GM12873 (cell line): Measurements from ENCODE around the gene KRT24.

Experiments
- CTCF ChIP-seq: IDR thresholded peaks from 2 replicates; pipeline ENCODE4 v1.5.1; 2012; ENCODE audit warnings: low read depth, mild to moderate bottlenecking, moderate library complexity, low read length, control low read depth; ENCODE audit not compliant: insufficient read depth; ENCODE audit errors: missing control alignments

Gene KRT24

GRCh38 chr17:40659911-40660310 lies 43.6 kb downstream of the KRT24 start:
- no peak for TF ChIP-seq CTCF

DNA sequence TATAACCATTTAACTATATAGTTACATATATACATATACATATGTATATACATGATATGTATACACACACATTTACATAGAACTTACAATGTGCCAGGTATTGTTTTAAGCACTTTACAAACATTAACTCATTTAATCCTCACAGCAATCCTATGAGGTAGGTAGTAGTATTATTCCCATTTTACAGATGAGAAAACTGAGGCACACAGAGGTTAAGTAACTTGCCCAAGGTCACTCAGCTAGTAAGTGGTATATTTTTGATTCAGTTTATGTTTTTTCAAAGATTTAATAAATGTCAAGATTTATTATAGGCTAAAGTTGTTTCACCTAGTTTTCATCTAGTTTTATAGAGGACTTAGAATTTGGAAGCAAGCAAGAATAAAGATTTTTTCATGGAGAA lies 45.2 kb downstream of the KRT24 start:
- no peak for TF ChIP-seq CTCF

GRCh38 chr17:40651939-40652338 lies 51.6 kb downstream of the KRT24 start:
- no peak for TF ChIP-seq CTCF

DNA sequence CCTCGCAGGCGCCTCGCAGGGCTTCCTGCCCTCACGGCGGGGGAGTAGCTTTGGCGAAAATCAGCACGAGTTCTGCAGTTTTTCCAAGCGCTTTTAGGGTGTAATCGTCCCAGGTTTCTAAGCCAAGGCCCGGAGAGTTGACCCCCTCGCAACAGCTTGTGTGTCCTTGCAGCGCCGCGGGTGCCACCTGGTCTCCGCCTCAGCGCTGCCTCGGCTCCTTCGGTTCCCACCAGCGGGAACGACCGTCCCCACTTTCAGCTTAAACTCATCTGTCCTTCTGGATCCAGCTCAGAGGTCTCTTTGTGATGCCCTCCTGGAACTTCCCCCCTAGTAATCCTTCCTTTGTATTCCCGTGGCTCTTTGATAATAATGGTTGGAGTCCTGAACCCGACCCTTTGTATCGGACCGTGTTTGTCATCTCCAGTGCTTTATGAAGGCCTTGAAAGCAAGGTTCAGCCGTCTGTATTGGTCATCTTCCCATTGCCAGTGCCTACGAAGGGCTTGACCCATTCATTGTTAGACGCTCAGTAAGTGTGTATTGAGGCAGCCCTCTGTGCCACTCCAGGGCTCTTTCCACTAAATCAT lies 55.1 kb downstream of the KRT24 start:
- no peak for TF ChIP-seq CTCF
